B cell (primary cell): ENCODE results near the gene FSTL5. TPM values are rescaled to one million over a fixed set of nuclear protein-coding genes. Genes with fewer than 3 reads are reported as not detected.

Source experiments
- ATAC-seq: fragments of 200-7000 bp; cut with Tn5 transposase; one replicate; pipeline ENCODE4 v1.10.0; 2021; ENCODE audit warnings: low read depth, mild to moderate bottlenecking, moderate number of reproducible peaks, moderate library complexity
- CTCF ChIA-PET: fragments of 350-600 bp; sonication (Branson Sonifier 250); formaldehyde crosslinking; loops from one replicate; lab custom pipeline; 2021; ENCODE audit warnings: antibody characterized with exemption, inconsistent platforms; lab: Charles Lee
- POLR2A ChIA-PET: fragments of 350-600 bp; sonication (Branson Sonifier 250); formaldehyde crosslinking; loops from one replicate; lab custom pipeline; 2021; ENCODE audit warnings: antibody characterized with exemption; lab: Charles Lee
- DNase-seq: peaks from one replicate; pipeline ENCODE4 v3.0.0; 2013
- H2AFZ ChIP-seq: 2 replicates; pipeline ENCODE4 v1.6.1; 2012; ENCODE audit warnings: mild to moderate bottlenecking, low read depth, low read length; ENCODE audit not compliant: insufficient read depth, poor library complexity, severe bottlenecking
- H3K27ac ChIP-seq, 2 donors: 1 replicate in 1 of 2; 2 replicates in 1 of 2; pipeline ENCODE4 v1.5.1; 2012 to 2013; ENCODE audit warnings: low read length in 2 of 2, mild to moderate bottlenecking in 2 of 2, moderate library complexity in 1 of 2
- H3K27me3 ChIP-seq, 4 experiments: fragments of 200-600 bp in 1 of 4; sonication (generic) in 1 of 4; replicated peaks in 1 of 4; 1 replicate in 2 of 4; 2 replicates in 2 of 4; pipeline versions ENCODE4 v1.6.1 to v1.7.0; 2013 to 2016; ENCODE audit warnings: low read length in 3 of 4, mild to moderate bottlenecking in 2 of 4, mixed read lengths in 1 of 4, moderate library complexity in 1 of 4; ENCODE audit not compliant: insufficient read depth in 4 of 4, control insufficient read depth in 3 of 4; ENCODE audit errors: control extremely low read depth in 1 of 4
- H3K36me3 ChIP-seq, 2 experiments: replicated peaks in 1 of 2; 1 replicate in 1 of 2; 2 replicates in 1 of 2; pipeline versions ENCODE4 v1.6.1 to v1.7.1; 2013; ENCODE audit warnings: low read length in 1 of 2; ENCODE audit not compliant: insufficient read depth in 2 of 2, control insufficient read depth in 1 of 2; ENCODE audit errors: control extremely low read depth in 1 of 2, extremely low read depth in 1 of 2
- H3K4me1 ChIP-seq, 2 donors: fragments of 200-600 bp in 1 of 2; sonication (generic) in 1 of 2; 1 replicate in 1 of 2; 2 replicates in 1 of 2; pipeline versions ENCODE4 v1.5.1 to v1.6.1; 2013 to 2017; ENCODE audit warnings: low read length in 2 of 2; ENCODE audit not compliant: control insufficient read depth in 2 of 2, insufficient read depth in 2 of 2
- H3K4me2 ChIP-seq: replicated peaks from 2 replicates; pipeline ENCODE3; 2012; ENCODE audit warnings: mild to moderate bottlenecking, low read depth, low read length; ENCODE audit not compliant: poor library complexity, severe bottlenecking
- H3K4me3 ChIP-seq, 5 experiments: fragments of 200-600 bp in 1 of 5; sonication (generic) in 1 of 5; 1 replicate in 3 of 5; 2 replicates in 2 of 5; pipeline versions ENCODE4 v1.5.1 to v1.7.0; 2011 to 2016; ENCODE audit warnings: low read length in 4 of 5, mild to moderate bottlenecking in 4 of 5, low read depth in 2 of 5, control low read depth in 1 of 5, moderate library complexity in 1 of 5; ENCODE audit not compliant: insufficient read depth in 1 of 5; ENCODE audit errors: control extremely low read depth in 1 of 5, extremely low read depth in 1 of 5
- H3K79me2 ChIP-seq: fragments of 200-600 bp; sonication (generic); one replicate; pipeline ENCODE4 v1.6.0; 2016; ENCODE audit warnings: low read length; ENCODE audit not compliant: control insufficient read depth, insufficient read depth
- H3K9ac ChIP-seq: fragments of 200-600 bp; sonication (generic); 2 replicates; pipeline ENCODE4 v1.6.1; 2017; ENCODE audit warnings: mild to moderate bottlenecking, low read length, moderate library complexity
- H3K9me3 ChIP-seq, 3 donors: one replicate each; pipeline versions ENCODE4 v1.6.1 to v1.7.1; 2013; ENCODE audit warnings: low read length in 2 of 3; ENCODE audit not compliant: control insufficient read depth in 2 of 3, insufficient read depth in 1 of 3; ENCODE audit errors: control extremely low read depth in 1 of 3
- H4K20me1 ChIP-seq: 2 replicates; pipeline ENCODE4 v1.6.0; 2012; ENCODE audit warnings: mild to moderate bottlenecking, low read length; ENCODE audit not compliant: insufficient read depth, control insufficient read depth, poor library complexity, severe bottlenecking
- H3K27ac Mint-ChIP-seq: one replicate; pipeline ENCODE4 v1.8.0; 2021; ENCODE audit warnings: mixed read lengths
- H3K27me3 Mint-ChIP-seq: one replicate; pipeline ENCODE4 v1.8.0; 2021; ENCODE audit warnings: mixed read lengths
- H3K4me1 Mint-ChIP-seq: one replicate; pipeline ENCODE4 v1.8.0; 2021; ENCODE audit warnings: mixed read lengths
- H3K4me3 Mint-ChIP-seq: one replicate; pipeline ENCODE4 v1.8.0; 2021; ENCODE audit warnings: mixed read lengths
- H3K9me3 Mint-ChIP-seq: one replicate; pipeline ENCODE4 v1.8.0; 2022; ENCODE audit warnings: mixed read lengths; ENCODE audit not compliant: insufficient read depth
- EZH2 ChIP-seq: IDR thresholded peaks from 2 replicates; pipeline ENCODE4 v1.6.1; 2012; ENCODE audit warnings: borderline replicate concordance, low read depth, mild to moderate bottlenecking, moderate library complexity, low read length; ENCODE audit not compliant: insufficient read depth, poor library complexity, severe bottlenecking
- WGBS: methylation state at CpG from one replicate; pipeline ENCODE4 v1.1.5; 2013; ENCODE audit warnings: missing lambda C conversion rate; ENCODE audit not compliant: insufficient coverage; 5-methylcytosine and 5-hydroxymethylcytosine counted together
- intact Hi-C: fragments of 100-400 bp; cut with micrococcal nuclease; formaldehyde crosslinking; loops from one replicate; pipeline ENCODE4 v1.10.0; 2022
- polyA plus RNA-seq: library from polyadenylated mRNA; depleted of rRNA; stranded (reverse); fragments of >200 nt; gene quantifications from 2 replicates; pipeline ENCODE4 v1.2.3, GENCODE V29; 2012
- total RNA-seq, 2 donors: library from RNA; stranded (reverse); fragments of 120-200 nt in 1 of 2; gene quantifications; 1 replicate in 1 of 2; 2 replicates in 1 of 2; pipeline versions ENCODE4 v1.2.3 to v1.2.4, GENCODE V29; 2013 to 2022
- TF ChIP-seq, protein P1 (sequence below): fragments of 200-600 bp; IDR thresholded peaks from one replicate; pipeline ENCODE4 v1.8.0; 2022; ENCODE audit warnings: antibody characterized with exemption, mild to moderate bottlenecking

The FSTL5 gene
- total and polyA plus RNA-seq, 2 donors (not counting 1 experiment from before 2014, with no cell fraction given), result not detected

DNA sequence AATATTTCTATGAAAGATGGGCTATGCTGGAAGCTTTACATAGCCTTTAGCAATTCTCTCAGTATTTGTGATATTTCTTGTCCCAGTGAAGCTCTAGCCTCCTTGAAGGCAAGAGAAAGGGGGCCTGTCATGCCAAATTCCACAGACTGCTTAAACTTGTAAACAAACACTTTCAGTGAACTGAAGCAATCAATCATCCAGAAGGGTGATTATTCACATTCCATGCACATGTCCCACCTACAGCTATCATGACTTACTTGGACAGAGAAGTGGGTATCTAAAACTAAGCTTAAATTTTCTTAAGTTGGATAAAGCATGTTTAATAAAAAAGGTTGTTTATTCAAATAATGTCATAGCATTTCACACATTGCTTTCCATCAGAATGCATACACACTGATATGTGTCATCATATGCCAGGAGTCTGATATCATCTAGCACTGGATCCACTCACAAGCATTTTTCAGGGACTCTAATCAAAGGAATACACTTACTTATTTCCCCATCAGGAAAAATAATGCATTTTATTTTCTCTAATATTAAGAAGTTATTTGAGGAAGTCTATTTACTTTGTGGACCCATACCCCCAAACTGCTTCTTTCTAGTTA lies 1.2 kb upstream of the FSTL5 start:
- Mint-ChIP-seq H3K4me3 (no peak overlapping the region), H3K27me3 (peaks cover 4% of the 10 kb centered on the region), H3K9me3 (no peaks in the 10 kb centered on the region), H3K4me1 (peaks cover 4% of the 10 kb centered on the region), H3K27ac (no peak overlapping the region)
- ChIA-PET CTCF (no interaction called here), POLR2A (interaction anchor here (0.7 kb wide), 1 partner anchor 1479 kb away, joined by 3 read pairs; no protein-coding TSS in a partner anchor)
- no peak overlapping the region for H3K27ac ChIP-seq
- H3K4me1 ChIP-seq, result peaks cover 6 to 8% of the 10 kb centered on the region in 2 donors
- no peak overlapping the region for H3K4me2 ChIP-seq
- H2AFZ ChIP-seq, result no peak overlapping the region
- peaks cover 0 to 6% (median 0%) of the 10 kb centered on the region in 4 experiments for H3K27me3 ChIP-seq
- intact Hi-C loops, result no loop called here
- H3K36me3 ChIP-seq, result no peaks in the 10 kb centered on the region
- ATAC-seq (no peak), DNase-seq (no peak)
- no peak for TF ChIP-seq EZH2
- TF ChIP-seq, protein P1, sequence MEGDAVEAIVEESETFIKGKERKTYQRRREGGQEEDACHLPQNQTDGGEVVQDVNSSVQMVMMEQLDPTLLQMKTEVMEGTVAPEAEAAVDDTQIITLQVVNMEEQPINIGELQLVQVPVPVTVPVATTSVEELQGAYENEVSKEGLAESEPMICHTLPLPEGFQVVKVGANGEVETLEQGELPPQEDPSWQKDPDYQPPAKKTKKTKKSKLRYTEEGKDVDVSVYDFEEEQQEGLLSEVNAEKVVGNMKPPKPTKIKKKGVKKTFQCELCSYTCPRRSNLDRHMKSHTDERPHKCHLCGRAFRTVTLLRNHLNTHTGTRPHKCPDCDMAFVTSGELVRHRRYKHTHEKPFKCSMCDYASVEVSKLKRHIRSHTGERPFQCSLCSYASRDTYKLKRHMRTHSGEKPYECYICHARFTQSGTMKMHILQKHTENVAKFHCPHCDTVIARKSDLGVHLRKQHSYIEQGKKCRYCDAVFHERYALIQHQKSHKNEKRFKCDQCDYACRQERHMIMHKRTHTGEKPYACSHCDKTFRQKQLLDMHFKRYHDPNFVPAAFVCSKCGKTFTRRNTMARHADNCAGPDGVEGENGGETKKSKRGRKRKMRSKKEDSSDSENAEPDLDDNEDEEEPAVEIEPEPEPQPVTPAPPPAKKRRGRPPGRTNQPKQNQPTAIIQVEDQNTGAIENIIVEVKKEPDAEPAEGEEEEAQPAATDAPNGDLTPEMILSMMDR, result no peak
- H3K9me3 ChIP-seq, result peaks cover 0 to 8% (median 0%) of the 10 kb centered on the region in 3 donors
- no peak overlapping the region for H3K9ac ChIP-seq
- no peak overlapping the region for H3K4me3 ChIP-seq
- H4K20me1 ChIP-seq, result no peaks in the 10 kb centered on the region
- no peaks in the 10 kb centered on the region for H3K79me2 ChIP-seq

DNA sequence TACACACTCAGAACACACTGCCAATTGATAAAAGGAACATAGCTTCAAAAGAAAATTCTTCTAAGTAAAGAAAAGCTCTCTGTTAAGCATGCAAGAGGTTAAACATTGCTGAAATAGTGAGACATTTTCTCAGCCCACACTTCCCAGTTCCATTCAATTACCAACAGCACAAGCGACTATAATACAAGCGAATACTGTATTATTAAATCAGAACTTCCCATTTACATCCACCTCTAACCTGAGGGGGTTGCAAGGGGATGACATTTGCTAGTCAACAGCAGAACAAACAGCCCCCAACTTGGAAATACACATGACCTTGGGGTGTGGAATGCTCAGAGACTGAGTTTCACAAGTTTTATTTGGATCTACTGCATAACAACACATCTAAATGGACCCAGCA lies 1.1 kb downstream of the FSTL5 start:
- POLR2A ChIA-PET, result no interaction called here
- no peaks in the 10 kb centered on the region for H3K79me2 ChIP-seq
- H2AFZ ChIP-seq, result no peak overlapping the region
- ATAC-seq (no peak), DNase-seq (no peak)
- H3K9me3 ChIP-seq, result peaks cover 0 to 8% (median 0%) of the 10 kb centered on the region in 3 donors
- TF ChIP-seq, protein P1, result no peak
- TF ChIP-seq EZH2, result no peak
- Mint-ChIP-seq H3K27me3 (peaks cover 4% of the 10 kb centered on the region), H3K9me3 (no peaks in the 10 kb centered on the region), H3K4me1 (peaks cover 4% of the 10 kb centered on the region), H3K27ac (no peak overlapping the region), H3K4me3 (no peak overlapping the region)
- H3K27me3 ChIP-seq, result peaks cover 0 to 6% (median 0%) of the 10 kb centered on the region in 4 experiments
- no peak overlapping the region for H3K9ac ChIP-seq
- no CpG with 5 or more reads among the region's 2 CpGs for WGBS
- intact Hi-C loops, result no loop called here
- no peak overlapping the region for H3K4me2 ChIP-seq
- no peak overlapping the region for H3K27ac ChIP-seq
- H3K4me1 ChIP-seq, result peaks cover 6 to 8% of the 10 kb centered on the region in 2 donors
- no peaks in the 10 kb centered on the region for H4K20me1 ChIP-seq
- CTCF ChIA-PET, result no interaction called here
- no peaks in the 10 kb centered on the region for H3K36me3 ChIP-seq
- H3K4me3 ChIP-seq, result no peak overlapping the region
